Fibroblast of skin of left biceps (primary cell): ENCODE results near the gene PITPNC1.
"Not testable (repeated sequence)": the region's sequence is repeated elsewhere in the genome, so short reads cannot be mapped to it uniquely, and the experiment has no call there.

Source experiments
- DNase-seq, 2 experiments: peaks; one replicate each; pipeline ENCODE4 v3.0.0-alpha.2; 2013; ENCODE audit warnings: low read depth in 2 of 2

The PITPNC1 gene

GRCh38 chr17:67461228-67461780 is 84.2 kb downstream of the PITPNC1 start:
- no peak for DNase-seq

GRCh38 chr17:67461876-67462275 is 84.8 kb downstream of the PITPNC1 start:
- DNase-seq = no peak

- no peak for DNase-seq
Measured at GRCh38 chr17:67466251-67466796, 89.2 kb downstream of the PITPNC1 start.

- no peak for DNase-seq
Measured at GRCh38 chr17:67467500-67468455, 90.7 kb downstream of the PITPNC1 start.

GRCh38 chr17:67469208-67469980 is 92.3 kb downstream of the PITPNC1 start:
- DNase-seq = no peak

- no peak for DNase-seq
Measured at GRCh38 chr17:67470163-67470562, 93.1 kb downstream of the PITPNC1 start.

GRCh38 chr17:67471118-67471517 is 94.0 kb downstream of the PITPNC1 start:
- no peak for DNase-seq

GRCh38 chr17:67472606-67473005 is 95.5 kb downstream of the PITPNC1 start:
- not testable (repeated sequence) for DNase-seq

- peak; percentile 54 to 56 for DNase-seq
Measured at GRCh38 chr17:67474081-67474661, 97.1 kb downstream of the PITPNC1 start.

GRCh38 chr17:67475161-67475937 is 98.3 kb downstream of the PITPNC1 start:
- peak in 1 of 2 experiments; percentile 30 for DNase-seq

GRCh38 chr17:67476787-67477335 is 99.8 kb downstream of the PITPNC1 start:
- no peak for DNase-seq

- no peak for DNase-seq
Measured at GRCh38 chr17:67477687-67478086, 100.6 kb downstream of the PITPNC1 start.

- no peak for DNase-seq
Measured at GRCh38 chr17:67478401-67479041, 101.4 kb downstream of the PITPNC1 start.

- DNase-seq = no peak
Measured at GRCh38 chr17:67479148-67479547, 102.1 kb downstream of the PITPNC1 start.

GRCh38 chr17:67480959-67481358 is 103.9 kb downstream of the PITPNC1 start:
- DNase-seq = not testable (repeated sequence)

GRCh38 chr17:67481808-67482207 is 104.7 kb downstream of the PITPNC1 start:
- DNase-seq = no peak

GRCh38 chr17:67482764-67483163 is 105.7 kb downstream of the PITPNC1 start:
- no peak for DNase-seq

- no peak for DNase-seq
Measured at GRCh38 chr17:67484261-67484660, 107.2 kb downstream of the PITPNC1 start.

GRCh38 chr17:67485666-67486065 is 108.6 kb downstream of the PITPNC1 start:
- DNase-seq = no peak

- no peak for DNase-seq
Measured at GRCh38 chr17:67487506-67487905, 110.4 kb downstream of the PITPNC1 start.
